ENCODE results near the gene MED9. TPM values are rescaled to one million over a fixed set of nuclear protein-coding genes. Genes with fewer than 3 reads are reported as not detected.

Gene MED9
- total and polyA plus RNA-seq, 2 of the 8 experiments (the other 6 are each of a cell fraction or from before 2014, with no cell fraction given): 15.8 to 19.7 TPM

GRCh38 chr17:17515934-17516930 is 39.4 kb downstream of the MED9 start:
- Histone ChIP-seq H4K5ac (ENCODE audit: insufficient read length, low read depth, low read length) (no peak overlapping the region), H2BK15ac (ENCODE audit: low read length) (peak overlapping the region; percentile 99; the same call in 1 of the 2 replicates), H3K9ac (replicated peaks in 1 of 4; ENCODE audit: extremely low read depth in 1 of 4, low read depth in 3 of 4, low read length in 3 of 4) (no peak overlapping the region), H2BK5ac (ENCODE audit: low read depth, low read length) (no peak overlapping the region; the same call in 1 of the 2 replicates), H3K23me2 (ENCODE audit: low read depth, low read length) (peaks cover 2% of the 10 kb centered on the region; the same call in 1 of the 2 replicates), H3K4ac (replicated peaks; ENCODE audit: insufficient read length, low read depth, low read length) (no peak overlapping the region), H2BK120ac (replicated peaks; ENCODE audit: low read depth, low read length) (no peak overlapping the region), H2BK12ac (ENCODE audit: low read depth, low read length) (peak overlapping the region; percentile 27; the same call in 1 of the 2 replicates), H3K56ac (replicated peaks; ENCODE audit: insufficient read length, low read depth, low read length) (no peak overlapping the region), H3K79me2 (ENCODE audit: control insufficient read depth in 1 of 2, insufficient read depth in 2 of 2, low read length in 2 of 2) (no peaks in the 10 kb centered on the region), H3K36me3 (ENCODE audit: control insufficient read depth in 2 of 4, insufficient read depth in 4 of 4, low read length in 3 of 4) (no peaks in the 10 kb centered on the region), H3K23ac (ENCODE audit: insufficient read length) (no peak overlapping the region), H2AFZ (ENCODE audit: low read length) (no peak overlapping the region), H4K91ac (replicated peaks; ENCODE audit: insufficient read length, low read length) (peak overlapping the region; percentile 46), H2BK20ac (ENCODE audit: low read length) (no peak overlapping the region), H3K27me3 (replicated peaks in 1 of 4; ENCODE audit: control insufficient read depth in 3 of 4, extremely low read depth in 1 of 4, insufficient read depth in 3 of 4, low read length in 3 of 4) (no peaks in the 10 kb centered on the region), H3K27ac (ENCODE audit: low read depth, low read length) (no peak overlapping the region), H3K9me3 (ENCODE audit: insufficient read depth in 2 of 2, low read depth in 1 of 2, low read length in 1 of 2) (no peaks in the 10 kb centered on the region), H2AK5ac (ENCODE audit: low read depth, low read length) (peak overlapping the region; percentile 90; the same call in 1 of the 2 replicates), H4K20me1 (replicated peaks in 1 of 2; ENCODE audit: control insufficient read depth in 1 of 2, insufficient read depth in 2 of 2, low read length in 2 of 2) (no peaks in the 10 kb centered on the region), H3K79me1 (ENCODE audit: low read depth, low read length) (no peaks in the 10 kb centered on the region), H3K4me1 (replicated peaks in 1 of 4; ENCODE audit: control insufficient read depth in 3 of 4, insufficient read depth in 4 of 4, low read length in 3 of 4) (peaks cover 4 to 24% (median 12%) of the 10 kb centered on the region in 4 experiments), H4K8ac (ENCODE audit: extremely low read depth, insufficient read depth, low read length) (no peak overlapping the region), H3K4me2 (ENCODE audit: insufficient read depth in 1 of 2, low read depth in 2 of 2, low read length in 2 of 2) (no peak overlapping the region), H3K18ac (ENCODE audit: extremely low read depth, low read length) (no peak overlapping the region), H3K4me3 (ENCODE audit: extremely low read depth in 1 of 4, insufficient read depth in 2 of 4, low read depth in 3 of 4, low read length in 4 of 4) (no peak overlapping the region), H3K14ac (ENCODE audit: insufficient read length) (no peak overlapping the region)
- DNase-seq (ENCODE audit: low read depth in 1 of 2, low spot score in 2 of 2) (no peak), FAIRE-seq (no peak)
- ChIA-PET CTCF (ENCODE audit: partially characterized antibody) (interaction anchor here (0.6 to 5.7 kb wide), 6 partner anchors 16 to 126 kb away, joined by 3 to 32 read pairs (median 4); no protein-coding TSS in a partner anchor), POLR2A (ENCODE audit: partially characterized antibody) (no interaction called here)
- TF ChIP-seq ATF2 (IDR thresholded peaks at IDR 0.05; ENCODE audit: low read length) (no peak), CHD2 (IDR thresholded peaks at IDR 0.05; ENCODE audit: low read length) (no peak), CTCF (IDR thresholded peaks at IDR 0.05; ENCODE audit: control extremely low read depth in 1 of 3, insufficient read depth in 1 of 3, low read depth in 1 of 3, low read length in 3 of 3) (no peak)
- 91% methylated on average over 21 of the region's 21 CpGs; no CpG with 5 or more reads in 1 of the 2 experiments for WGBS, 2 experiments (ENCODE audit: extremely low coverage in 1 of 2, insufficient coverage in 1 of 2, insufficient read length in 1 of 2, insufficient replicate concordance in 2 of 2, low coverage in 1 of 2, low lambda C conversion rate in 2 of 2, missing lambda C conversion rate in 1 of 2)
